Measurements from ENCODE around the gene ADAMTSL3. TPM values are rescaled to one million over a fixed set of nuclear protein-coding genes. Genes with fewer than 3 reads are reported as not detected.

Gene ADAMTSL3
- total RNA-seq, 1 donor from 2014 or later, result 0.41 TPM

DNA sequence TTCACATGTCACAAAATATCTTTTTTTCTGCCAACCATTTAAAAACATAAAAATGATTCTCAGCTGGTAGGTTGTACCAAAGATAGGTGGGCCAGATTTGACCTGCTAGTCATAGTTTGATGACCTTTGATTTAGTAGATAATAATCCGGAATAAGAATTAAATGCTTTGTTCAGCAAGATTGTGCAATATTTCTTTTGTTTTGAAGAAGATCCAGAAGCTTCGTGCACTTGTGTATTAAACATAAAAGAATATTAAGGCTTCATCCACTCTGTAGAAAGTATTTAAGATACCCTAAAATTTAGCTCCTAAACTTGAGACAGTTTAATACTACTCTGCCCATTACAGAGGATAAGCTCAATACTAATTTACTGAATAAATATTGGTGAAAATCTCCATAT is 258.4 kb downstream of the ADAMTSL3 start:
- H3K27ac ChIP-seq, result no peak overlapping the region
- Mint-ChIP-seq H3K9me3 (peaks cover 3% of the 10 kb centered on the region), H3K27ac (no peak overlapping the region), H3K4me3 (no peak overlapping the region), H3K36me3 (no peaks in the 10 kb centered on the region), H3K27me3 (ENCODE audit: insufficient read depth, low read depth) (no peaks in the 10 kb centered on the region), H3K4me1 (no peaks in the 10 kb centered on the region)
- no peaks in the 10 kb centered on the region for H3K27me3 ChIP-seq
- no peaks in the 10 kb centered on the region for H4K20me1 ChIP-seq (ENCODE audit: low read depth)
- H3K4me1 ChIP-seq, result no peaks in the 10 kb centered on the region
- no peak for DNase-seq (ENCODE audit: low spot score)
- TF ChIP-seq EZH2 (IDR thresholded peaks at IDR 0.05) (no peak), EZH2phosphoT487 (IDR thresholded peaks at IDR 0.05) (no peak)
- TF ChIP-seq, protein P1, sequence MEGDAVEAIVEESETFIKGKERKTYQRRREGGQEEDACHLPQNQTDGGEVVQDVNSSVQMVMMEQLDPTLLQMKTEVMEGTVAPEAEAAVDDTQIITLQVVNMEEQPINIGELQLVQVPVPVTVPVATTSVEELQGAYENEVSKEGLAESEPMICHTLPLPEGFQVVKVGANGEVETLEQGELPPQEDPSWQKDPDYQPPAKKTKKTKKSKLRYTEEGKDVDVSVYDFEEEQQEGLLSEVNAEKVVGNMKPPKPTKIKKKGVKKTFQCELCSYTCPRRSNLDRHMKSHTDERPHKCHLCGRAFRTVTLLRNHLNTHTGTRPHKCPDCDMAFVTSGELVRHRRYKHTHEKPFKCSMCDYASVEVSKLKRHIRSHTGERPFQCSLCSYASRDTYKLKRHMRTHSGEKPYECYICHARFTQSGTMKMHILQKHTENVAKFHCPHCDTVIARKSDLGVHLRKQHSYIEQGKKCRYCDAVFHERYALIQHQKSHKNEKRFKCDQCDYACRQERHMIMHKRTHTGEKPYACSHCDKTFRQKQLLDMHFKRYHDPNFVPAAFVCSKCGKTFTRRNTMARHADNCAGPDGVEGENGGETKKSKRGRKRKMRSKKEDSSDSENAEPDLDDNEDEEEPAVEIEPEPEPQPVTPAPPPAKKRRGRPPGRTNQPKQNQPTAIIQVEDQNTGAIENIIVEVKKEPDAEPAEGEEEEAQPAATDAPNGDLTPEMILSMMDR (IDR thresholded peaks at IDR 0.05), result no peak
- H3K9me3 ChIP-seq (ENCODE audit: low read depth), result no peaks in the 10 kb centered on the region
- H3K4me3 ChIP-seq, result no peak overlapping the region
- H3K4me2 ChIP-seq, result no peak overlapping the region
- H2AFZ ChIP-seq (replicated peaks), result no peak overlapping the region
- H3F3A ChIP-seq (ENCODE audit: low read depth), result no peaks in the 10 kb centered on the region
- H3K79me2 ChIP-seq (ENCODE audit: low read depth), result no peaks in the 10 kb centered on the region
- no peak overlapping the region for H3K9ac ChIP-seq
- H3K36me3 ChIP-seq, result no peaks in the 10 kb centered on the region

DNA sequence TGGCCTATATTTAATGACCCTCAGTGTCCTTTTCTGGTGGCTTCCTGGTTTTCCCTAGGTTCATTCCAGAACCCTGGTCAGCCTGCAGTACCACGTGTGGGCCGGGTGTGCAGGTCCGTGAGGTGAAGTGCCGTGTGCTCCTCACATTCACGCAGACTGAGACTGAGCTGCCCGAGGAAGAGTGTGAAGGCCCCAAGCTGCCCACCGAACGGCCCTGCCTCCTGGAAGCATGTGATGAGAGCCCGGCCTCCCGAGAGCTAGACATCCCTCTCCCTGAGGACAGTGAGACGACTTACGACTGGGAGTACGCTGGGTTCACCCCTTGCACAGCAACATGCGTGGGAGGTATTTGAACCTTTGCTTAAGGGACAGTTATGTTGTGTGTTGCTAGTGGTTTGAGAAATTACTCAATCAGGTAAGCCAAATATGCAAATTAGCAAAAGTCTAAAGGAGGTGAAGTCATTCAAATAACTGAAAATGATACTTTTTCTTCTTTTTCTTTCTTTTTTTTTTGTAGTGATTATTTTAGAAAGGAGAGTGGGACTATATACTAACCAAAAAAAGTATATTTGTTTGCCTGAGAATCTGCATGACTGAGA is 259.2 kb downstream of the ADAMTSL3 start:
- TF ChIP-seq EZH2 (IDR thresholded peaks at IDR 0.05) (no peak), EZH2phosphoT487 (IDR thresholded peaks at IDR 0.05) (no peak)
- TF ChIP-seq, protein P1 (IDR thresholded peaks at IDR 0.05), result no peak
- Histone ChIP-seq H3K27ac (no peak overlapping the region), H3K36me3 (no peaks in the 10 kb centered on the region), H3K4me3 (no peak overlapping the region), H3K79me2 (ENCODE audit: low read depth) (no peaks in the 10 kb centered on the region), H3K4me1 (no peaks in the 10 kb centered on the region), H3K27me3 (no peaks in the 10 kb centered on the region), H3K9ac (no peak overlapping the region), H4K20me1 (ENCODE audit: low read depth) (no peaks in the 10 kb centered on the region), H3K9me3 (ENCODE audit: low read depth) (no peaks in the 10 kb centered on the region), H3K4me2 (no peak overlapping the region), H2AFZ (replicated peaks) (no peak overlapping the region), H3F3A (ENCODE audit: low read depth) (no peaks in the 10 kb centered on the region)
- Mint-ChIP-seq H3K36me3 (no peaks in the 10 kb centered on the region), H3K27me3 (ENCODE audit: insufficient read depth, low read depth) (no peaks in the 10 kb centered on the region), H3K4me3 (no peak overlapping the region), H3K9me3 (peaks cover 3% of the 10 kb centered on the region), H3K27ac (no peak overlapping the region), H3K4me1 (no peaks in the 10 kb centered on the region)
- DNase-seq (ENCODE audit: low spot score), result no peak

DNA sequence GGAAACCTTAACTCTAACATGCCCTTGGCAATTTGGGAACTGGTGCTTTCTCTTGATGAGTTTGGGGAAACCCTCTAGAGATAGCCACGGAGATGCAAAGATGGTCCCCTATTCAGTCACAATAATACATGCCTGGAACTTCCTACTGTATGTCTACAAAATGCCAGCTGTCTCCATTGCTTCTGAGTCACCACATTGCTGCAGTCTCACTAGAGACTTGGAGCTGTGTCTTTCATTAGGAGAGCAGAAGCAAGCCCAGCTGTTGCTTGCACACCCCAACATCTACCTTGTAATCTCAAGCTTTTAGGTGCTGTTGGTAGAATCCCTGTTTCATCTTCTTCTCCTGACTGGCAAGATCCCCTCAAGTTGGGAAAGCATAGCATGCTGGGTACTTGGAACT is 261.0 kb downstream of the ADAMTSL3 start:
- no peak overlapping the region for H3K27ac ChIP-seq
- H3K36me3 ChIP-seq, result no peaks in the 10 kb centered on the region
- no peak overlapping the region for H3K4me3 ChIP-seq
- no peaks in the 10 kb centered on the region for H4K20me1 ChIP-seq (ENCODE audit: low read depth)
- no peaks in the 10 kb centered on the region for H3K9me3 ChIP-seq (ENCODE audit: low read depth)
- no peak overlapping the region for H3K4me2 ChIP-seq
- TF ChIP-seq EZH2 (IDR thresholded peaks at IDR 0.05) (no peak), EZH2phosphoT487 (IDR thresholded peaks at IDR 0.05) (no peak)
- TF ChIP-seq, protein P1 (IDR thresholded peaks at IDR 0.05), result no peak
- Mint-ChIP-seq H3K27ac (no peak overlapping the region), H3K27me3 (ENCODE audit: insufficient read depth, low read depth) (no peaks in the 10 kb centered on the region), H3K4me3 (no peak overlapping the region), H3K36me3 (no peaks in the 10 kb centered on the region), H3K9me3 (no peaks in the 10 kb centered on the region), H3K4me1 (no peaks in the 10 kb centered on the region)
- no peaks in the 10 kb centered on the region for H3K79me2 ChIP-seq (ENCODE audit: low read depth)
- no peaks in the 10 kb centered on the region for H3K4me1 ChIP-seq
- no peak for DNase-seq (ENCODE audit: low spot score)
- no peak overlapping the region for H2AFZ ChIP-seq (replicated peaks)
- H3K27me3 ChIP-seq, result no peaks in the 10 kb centered on the region
- no peaks in the 10 kb centered on the region for H3F3A ChIP-seq (ENCODE audit: low read depth)
- H3K9ac ChIP-seq, result no peak overlapping the region
